BJ (cell line): ENCODE results near the gene ZNF878. TPM values are rescaled to one million over a fixed set of nuclear protein-coding genes. Genes with fewer than 3 reads are reported as not detected.

Source experiments
- CTCF ChIA-PET: fragments of 350-600 bp; formaldehyde crosslinking; extraction: SDS; loops from one replicate; lab custom pipeline; 2021; ENCODE audit warnings: antibody characterized with exemption, inconsistent platforms; lab: Yijun Ruan, JAX
- POLR2A ChIA-PET: fragments of 300-600 bp; sonication (Branson Sonifier 250); formaldehyde crosslinking; extraction: SDS; loops from one replicate; lab custom pipeline; 2021; ENCODE audit warnings: antibody characterized with exemption; lab: Charles Lee
- DNase-seq: peaks from one replicate; pipeline ENCODE4 v3.0.0-alpha.2; 2011; ENCODE audit warnings: low read depth
- H3K27me3 ChIP-seq: 2 replicates; pipeline ENCODE4 v1.6.0; 2011; ENCODE audit warnings: low read length; ENCODE audit not compliant: control insufficient read depth, insufficient read depth
- H3K36me3 ChIP-seq: 2 replicates; pipeline ENCODE4 v1.5.1; 2011; ENCODE audit warnings: low read length; ENCODE audit not compliant: control insufficient read depth, insufficient read depth
- H3K4me3 ChIP-seq: 2 replicates; pipeline ENCODE4 v1.5.1; 2011; ENCODE audit warnings: low read depth, mild to moderate bottlenecking, control low read depth, low read length
- polyA plus RNA-seq: library from polyadenylated mRNA; depleted of rRNA; stranded (reverse); fragments of >200 nt; gene quantifications from 2 replicates; pipeline ENCODE4 v1.2.3, GENCODE V29; 2011; rRNA removed
- small RNA-seq: library from RNA; depleted of rRNA; stranded (forward); fragments of <200 nt; gene quantifications from one replicate; pipeline ENCODE3, GENCODE V24; 2012; ENCODE audit warnings: low replicate concordance, low read depth; ENCODE audit not compliant: insufficient read length
- TF ChIP-seq, protein P1 (sequence below): IDR thresholded peaks from 2 replicates; pipeline ENCODE4 v1.5.1; 2011; ENCODE audit warnings: low read depth, mild to moderate bottlenecking, control low read depth, inconsistent platforms, low read length, moderate library complexity; ENCODE audit not compliant: insufficient read depth

The ZNF878 gene
- polyA plus RNA-seq, 1 experiment: not detected

DNA sequence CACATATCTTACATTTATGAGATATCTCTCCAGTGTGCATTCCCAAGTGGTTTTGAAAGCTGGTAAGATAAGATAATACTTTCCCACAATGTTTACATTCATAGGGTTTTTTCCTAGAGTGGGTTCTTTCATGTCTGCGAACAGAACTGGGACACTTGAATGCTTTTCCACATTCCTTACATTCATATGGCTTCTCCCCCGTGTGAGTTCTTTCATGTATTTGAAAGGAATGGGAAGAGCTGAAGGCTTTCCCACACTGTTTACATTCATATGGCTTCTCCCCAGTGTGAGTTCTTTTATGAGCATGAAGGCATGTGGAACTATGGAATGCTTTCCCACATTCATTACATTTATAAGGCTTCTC, 37.0 kb downstream of the ZNF878 start:
- DNase-seq: no peak
- Histone ChIP-seq H3K36me3 (peaks cover 6% of the 10 kb centered on the region; the same call in 1 of the 2 replicates), H3K27me3 (no peaks in the 10 kb centered on the region), H3K4me3 (no peak overlapping the region)
- TF ChIP-seq, protein P1, sequence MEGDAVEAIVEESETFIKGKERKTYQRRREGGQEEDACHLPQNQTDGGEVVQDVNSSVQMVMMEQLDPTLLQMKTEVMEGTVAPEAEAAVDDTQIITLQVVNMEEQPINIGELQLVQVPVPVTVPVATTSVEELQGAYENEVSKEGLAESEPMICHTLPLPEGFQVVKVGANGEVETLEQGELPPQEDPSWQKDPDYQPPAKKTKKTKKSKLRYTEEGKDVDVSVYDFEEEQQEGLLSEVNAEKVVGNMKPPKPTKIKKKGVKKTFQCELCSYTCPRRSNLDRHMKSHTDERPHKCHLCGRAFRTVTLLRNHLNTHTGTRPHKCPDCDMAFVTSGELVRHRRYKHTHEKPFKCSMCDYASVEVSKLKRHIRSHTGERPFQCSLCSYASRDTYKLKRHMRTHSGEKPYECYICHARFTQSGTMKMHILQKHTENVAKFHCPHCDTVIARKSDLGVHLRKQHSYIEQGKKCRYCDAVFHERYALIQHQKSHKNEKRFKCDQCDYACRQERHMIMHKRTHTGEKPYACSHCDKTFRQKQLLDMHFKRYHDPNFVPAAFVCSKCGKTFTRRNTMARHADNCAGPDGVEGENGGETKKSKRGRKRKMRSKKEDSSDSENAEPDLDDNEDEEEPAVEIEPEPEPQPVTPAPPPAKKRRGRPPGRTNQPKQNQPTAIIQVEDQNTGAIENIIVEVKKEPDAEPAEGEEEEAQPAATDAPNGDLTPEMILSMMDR: no peak
- ChIA-PET POLR2A (no interaction called here), CTCF (interaction anchor here (1.2 kb wide), 1 partner anchor 44 kb away, joined by 3 read pairs; no protein-coding TSS in a partner anchor)

- DNase-seq: no peak
- ChIA-PET CTCF (interaction anchor here (1.2 kb wide), 1 partner anchor 44 kb away, joined by 3 read pairs; no protein-coding TSS in a partner anchor), POLR2A (no interaction called here)
- Histone ChIP-seq H3K4me3 (no peak overlapping the region), H3K27me3 (no peaks in the 10 kb centered on the region), H3K36me3 (peaks cover 6% of the 10 kb centered on the region; the same call in 1 of the 2 replicates)
- TF ChIP-seq, protein P1: no peak
Measured at GRCh38 chr19:12015015-12015752, 37.6 kb downstream of the ZNF878 start.

DNA sequence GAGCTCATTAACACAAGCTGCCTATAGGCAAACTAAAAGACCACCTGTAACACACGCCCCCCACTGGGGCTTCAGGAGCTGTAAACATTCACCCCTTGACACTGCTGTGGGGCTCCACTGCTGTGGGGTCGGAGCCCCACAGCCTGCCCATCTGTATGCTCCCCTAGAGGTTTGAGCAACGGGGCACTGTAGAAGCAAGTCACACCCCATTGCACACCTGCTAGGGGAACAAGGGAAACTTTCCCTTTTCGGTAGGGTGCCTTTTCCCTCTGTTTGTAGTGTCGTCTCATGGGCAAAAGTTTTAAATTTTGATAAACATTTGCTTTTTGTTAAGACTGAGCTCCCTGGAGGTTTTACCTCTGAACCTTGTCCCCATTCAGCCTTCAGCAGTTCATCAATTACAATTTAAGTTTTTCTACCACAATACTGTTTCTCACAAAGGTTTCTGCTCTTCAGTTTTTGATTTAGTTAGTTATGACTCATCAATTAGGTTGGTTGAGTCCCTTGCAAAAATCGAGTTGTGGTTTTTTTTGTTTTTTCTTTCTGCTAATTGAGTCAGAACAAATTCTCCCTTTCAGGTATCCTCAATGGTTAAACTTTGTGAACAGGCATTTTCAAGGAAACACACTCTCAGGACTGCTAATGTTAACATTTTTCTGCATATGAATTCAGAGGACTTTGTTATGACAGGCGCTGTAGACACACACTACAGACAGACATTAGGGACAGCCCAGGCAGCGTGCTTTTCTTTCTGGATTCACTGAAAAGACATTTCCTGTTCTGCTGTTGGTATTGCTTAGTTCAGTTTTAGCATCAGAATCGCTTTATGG, 52.4 kb downstream of the ZNF878 start:
- TF ChIP-seq, protein P1: no peak
- ChIA-PET POLR2A (no interaction called here), CTCF (interaction anchor here (3.4 kb wide), 1 partner anchor 12 kb away, joined by 10 read pairs; no protein-coding TSS in a partner anchor)
- H3K27me3 ChIP-seq: no peaks in the 10 kb centered on the region
- no peak overlapping the region for H3K4me3 ChIP-seq
- peaks cover 2% of the 10 kb centered on the region; the same call in 1 of the 2 replicates for H3K36me3 ChIP-seq
- DNase-seq: no peak

DNA sequence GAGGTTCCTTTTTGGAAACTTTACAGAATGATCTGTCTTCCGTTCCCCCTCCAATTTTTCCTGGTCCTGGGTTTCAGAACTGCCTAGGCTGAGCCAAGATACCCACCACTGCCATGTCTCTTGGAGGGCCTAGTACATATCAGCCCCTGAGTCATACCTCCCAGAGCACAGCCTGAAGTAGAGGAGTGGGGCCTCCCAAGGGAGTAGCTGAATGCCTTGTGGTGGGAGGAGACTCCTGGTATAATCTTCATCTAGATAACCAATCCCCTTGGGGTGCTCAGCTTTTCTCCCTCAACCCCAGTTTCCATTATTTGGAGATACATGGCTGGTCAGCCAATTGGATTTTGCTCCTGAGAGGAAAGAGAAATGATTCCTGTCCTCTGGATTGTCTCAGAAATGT, 57.6 kb downstream of the ZNF878 start:
- ChIA-PET CTCF (no interaction called here), POLR2A (no interaction called here)
- TF ChIP-seq, protein P1: no peak
- no peaks in the 10 kb centered on the region for H3K27me3 ChIP-seq
- H3K4me3 ChIP-seq: no peak overlapping the region
- H3K36me3 ChIP-seq: no peaks in the 10 kb centered on the region; the same call in 1 of the 2 replicates
- DNase-seq: no peak

Small RNA genes within 50 kb of the gene (small RNA-seq; reads per million reads assigned to genes)
- gene RF00019 (not detected), gene RNA5SP464 (not detected), gene RNA5SP465 (not detected), gene RNA5SP466 (not detected)

Other genes with a start within 250 kb of the ZNF878 start
- 2.0 and 3.8 TPM in 2 replicates for gene ZNF440, start 238.7 kb downstream of the ZNF878 start, polyA plus RNA-seq
- gene ZNF439, start 204.2 kb downstream of the ZNF878 start, polyA plus RNA-seq: 3.0 and 5.1 TPM in 2 replicates
- gene ZNF69, start 165.2 kb downstream of the ZNF878 start, polyA plus RNA-seq: 3.4 and 3.9 TPM in 2 replicates
- 2.5 and 4.8 TPM in 2 replicates for gene ZNF700, start 127.9 kb downstream of the ZNF878 start, polyA plus RNA-seq
- 1.6 and 2.2 TPM in 2 replicates for gene ZNF763, start 87.9 kb downstream of the ZNF878 start, polyA plus RNA-seq
- gene ZNF433, start 17.3 kb downstream of the ZNF878 start, polyA plus RNA-seq: 1.8 and 2.3 TPM in 2 replicates
- 2.8 and 4.5 TPM in 2 replicates for gene ZNF844, start 11.8 kb upstream of the ZNF878 start, polyA plus RNA-seq
- 2.1 and 2.8 TPM in 2 replicates for gene ZNF20, start 87.4 kb upstream of the ZNF878 start, polyA plus RNA-seq
- gene ZNF625, start 103.8 kb upstream of the ZNF878 start, polyA plus RNA-seq: 1.5 and 2.2 TPM in 2 replicates
- gene ZNF136, start 110.1 kb upstream of the ZNF878 start, polyA plus RNA-seq: 1.5 and 2.8 TPM in 2 replicates
- 2.9 and 3.5 TPM in 2 replicates for gene ZNF44, start 241.9 kb upstream of the ZNF878 start, polyA plus RNA-seq